Fibroblast of skin of abdomen (primary cell): Measurements from ENCODE around the gene ABL2. TPM values are rescaled to one million over a fixed set of nuclear protein-coding genes. Genes with fewer than 3 reads are reported as not detected.
"Not testable (repeated sequence)": the region's sequence is repeated elsewhere in the genome, so short reads cannot be mapped to it uniquely, and the experiment has no call there.

Experiments used
- DNase-seq: peaks from one replicate; pipeline ENCODE4 v3.0.0-alpha.2; 2013
- polyA plus RNA-seq, 2 experiments: library from polyadenylated mRNA; unstranded; fragments of 120-200 nt; gene quantifications; one replicate each; pipeline ENCODE4 v1.2.1, GENCODE V29; 2013; ENCODE audit not compliant: insufficient read length in 2 of 2

The ABL2 gene
- polyA plus RNA-seq (2013, experiment 1 of 2; ENCODE audit: insufficient read length) = 14.9 TPM
- polyA plus RNA-seq (2013, experiment 2 of 2; ENCODE audit: insufficient read length) = 13.0 TPM

DNA sequence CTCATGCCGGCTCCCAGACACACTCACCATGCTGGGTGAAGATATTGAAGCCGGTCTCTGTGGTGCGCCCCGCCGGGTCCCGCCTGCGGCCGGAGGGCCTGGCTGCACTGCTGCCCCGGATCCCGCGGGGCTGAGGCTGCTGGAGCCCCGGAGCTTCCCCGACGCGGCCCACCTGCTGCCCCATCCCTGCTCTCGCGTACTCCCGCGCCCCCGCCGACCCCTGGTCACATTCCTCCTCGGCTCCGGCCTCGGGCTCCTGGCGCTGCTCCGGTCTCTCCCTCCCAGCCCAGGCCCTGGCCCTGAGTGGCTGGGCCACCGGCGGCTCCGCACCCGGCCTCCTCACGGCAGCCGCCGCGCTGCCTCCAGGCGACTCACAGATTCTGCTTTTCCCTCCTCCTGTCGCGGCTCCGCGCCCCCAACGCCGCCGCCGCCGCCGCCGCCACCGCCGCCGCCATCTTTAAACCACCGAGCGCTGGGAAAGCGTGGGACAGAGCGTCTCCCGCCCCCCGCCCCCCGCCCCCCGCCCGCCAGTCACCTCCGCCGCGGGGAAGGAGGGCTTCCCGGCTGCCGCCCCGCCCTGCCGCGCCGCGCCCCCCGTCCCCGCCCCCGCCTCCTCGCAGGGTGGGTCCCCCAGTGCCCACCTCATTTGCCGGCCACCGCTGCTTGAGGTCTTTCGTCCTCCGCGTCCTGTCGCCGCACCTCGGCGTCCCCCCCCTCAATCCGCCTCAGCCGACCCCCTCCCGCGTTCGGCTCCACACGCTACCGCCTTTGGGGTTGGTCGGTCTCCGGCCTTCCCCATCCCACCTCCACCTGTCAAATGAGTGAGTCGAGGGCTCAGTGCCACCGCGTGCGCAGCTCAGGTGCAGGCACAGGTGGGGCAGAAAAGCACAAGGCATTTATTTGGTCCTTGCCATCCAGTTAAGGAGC is at the start of gene ABL2:
Gene ABL2, minus strand, starts transcription at position 464 of the 927 bp plus-strand sequence. Its CDS starts 280 bp downstream, at position 184.
- peak; percentile 54 for DNase-seq

GRCh38 chr1:179278920-179279319 is 49.4 kb upstream of the ABL2 start:
- DNase-seq = no peak

DNA sequence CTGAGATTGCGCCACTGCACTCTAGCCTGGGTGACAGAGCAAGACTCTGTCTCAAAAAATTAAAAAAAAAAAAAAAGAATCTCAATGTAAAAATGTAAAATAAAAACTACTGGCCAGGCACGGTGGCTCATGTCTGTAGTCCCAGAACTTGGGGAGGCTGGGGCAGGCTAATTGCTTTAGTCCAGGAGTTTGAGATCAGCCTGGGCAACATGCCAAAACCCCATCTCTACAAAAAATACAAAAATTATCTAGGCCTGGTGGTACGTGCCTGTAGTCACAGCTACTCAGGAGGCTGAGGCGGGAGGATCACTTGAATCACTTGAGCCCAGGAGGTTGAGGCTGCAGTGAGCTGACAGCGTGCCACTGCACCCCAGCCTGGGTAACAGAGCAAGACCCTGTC is 44.9 kb upstream of the ABL2 start:
- not testable (repeated sequence) for DNase-seq

GRCh38 chr1:179269071-179269470 is 39.6 kb upstream of the ABL2 start:
- no peak for DNase-seq

DNA sequence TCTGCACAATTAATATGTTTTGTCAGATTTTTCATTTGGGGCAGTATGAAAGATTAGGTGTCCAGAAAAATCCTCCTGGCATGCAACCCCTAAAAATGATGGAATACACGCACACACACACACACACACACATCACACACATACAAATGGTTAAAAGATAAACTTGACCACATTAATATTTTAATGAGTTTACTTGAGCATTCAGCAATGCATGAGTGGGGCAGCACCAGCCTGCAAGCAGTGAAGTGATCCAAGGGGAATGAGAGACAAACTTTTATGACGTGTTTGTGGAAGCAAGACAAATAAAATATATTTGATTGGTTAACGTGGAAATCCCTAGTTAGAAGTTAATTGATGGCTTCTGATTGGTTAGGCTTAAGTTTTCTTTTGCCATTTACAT is 35.0 kb upstream of the ABL2 start:
- DNase-seq = no peak

GRCh38 chr1:179263121-179263520 is 33.6 kb upstream of the ABL2 start:
- no peak for DNase-seq

GRCh38 chr1:179262183-179262582 is 32.7 kb upstream of the ABL2 start:
- DNase-seq = no peak

GRCh38 chr1:179253286-179253972 is 24.0 kb upstream of the ABL2 start:
- DNase-seq = peak; percentile 42

GRCh38 chr1:179252606-179253005 is 23.1 kb upstream of the ABL2 start:
- DNase-seq = no peak

- DNase-seq = peak; percentile 47
Measured at GRCh38 chr1:179251675-179252074, 22.2 kb upstream of the ABL2 start.

- DNase-seq = no peak
Measured at GRCh38 chr1:179247923-179248322, 18.4 kb upstream of the ABL2 start.

- DNase-seq = not testable (repeated sequence)
Measured at GRCh38 chr1:179245426-179245825, 15.9 kb upstream of the ABL2 start.

DNA sequence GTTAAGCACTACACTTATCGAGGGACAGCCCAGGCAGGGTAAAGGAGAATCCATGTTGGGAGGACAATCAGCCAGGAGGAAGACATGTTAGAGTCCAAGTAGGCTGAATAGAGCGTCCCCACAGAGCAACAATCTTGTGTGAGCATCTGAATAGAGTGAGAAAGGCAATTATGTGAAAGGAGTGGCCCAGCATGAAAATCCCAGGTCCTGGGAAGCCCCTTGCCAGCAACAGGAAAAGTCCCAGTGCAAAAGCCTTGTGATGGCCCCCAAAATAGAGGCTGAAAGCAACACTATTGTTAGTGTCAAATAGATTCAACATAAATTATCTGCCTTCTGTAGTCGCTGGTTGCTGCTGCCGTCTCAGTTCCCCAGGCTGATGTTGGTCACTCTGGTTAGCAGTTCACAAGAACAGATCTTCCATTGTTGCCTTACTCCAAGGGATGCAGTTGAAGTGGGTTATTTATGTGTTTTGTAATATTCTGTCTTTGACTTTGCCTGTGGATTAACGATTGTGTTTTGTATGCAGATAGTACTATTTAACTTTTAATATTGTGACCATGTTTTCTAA is 12.1 kb upstream of the ABL2 start:
- DNase-seq = no peak

GRCh38 chr1:179237222-179237621 is 7.7 kb upstream of the ABL2 start:
- DNase-seq = no peak

DNA sequence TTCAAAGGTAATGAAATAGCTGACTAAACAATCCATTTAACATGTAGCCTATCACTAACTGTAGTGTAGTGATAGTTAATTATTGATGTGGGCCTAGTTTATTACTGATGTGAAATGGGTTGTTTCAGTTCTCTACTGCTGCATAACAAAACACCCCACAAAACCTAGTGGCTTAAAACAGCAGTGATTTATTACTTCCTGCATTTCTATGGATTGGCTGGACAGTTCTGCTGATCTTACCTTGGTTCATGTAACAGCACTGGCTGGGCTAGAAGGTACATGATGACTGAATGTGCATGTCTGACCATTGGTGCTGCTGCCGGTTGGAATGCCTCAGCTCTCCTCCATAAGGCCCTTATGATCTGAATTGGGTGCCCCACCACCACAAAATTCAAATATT is 5.4 kb upstream of the ABL2 start:
- no peak for DNase-seq

DNA sequence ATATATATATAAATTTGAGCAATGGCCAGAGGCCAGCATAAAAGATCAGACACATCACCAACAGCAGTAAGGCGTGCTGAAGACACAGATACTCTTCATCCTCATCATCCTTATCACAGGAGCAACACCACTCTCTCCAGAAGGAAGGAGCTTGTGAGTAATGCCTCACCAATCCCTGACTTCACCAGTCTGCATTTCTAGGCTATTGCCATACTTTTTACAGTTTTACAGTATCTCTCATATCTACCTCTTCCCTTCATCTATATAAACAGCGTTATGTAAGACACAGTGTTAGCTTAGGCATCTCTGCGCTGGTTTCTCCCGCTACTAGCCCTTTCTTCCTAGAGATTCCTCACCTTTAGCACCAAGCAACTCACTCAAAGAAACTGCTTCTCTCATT is 2.4 kb upstream of the ABL2 start:
- DNase-seq = peak; percentile 46

DNA sequence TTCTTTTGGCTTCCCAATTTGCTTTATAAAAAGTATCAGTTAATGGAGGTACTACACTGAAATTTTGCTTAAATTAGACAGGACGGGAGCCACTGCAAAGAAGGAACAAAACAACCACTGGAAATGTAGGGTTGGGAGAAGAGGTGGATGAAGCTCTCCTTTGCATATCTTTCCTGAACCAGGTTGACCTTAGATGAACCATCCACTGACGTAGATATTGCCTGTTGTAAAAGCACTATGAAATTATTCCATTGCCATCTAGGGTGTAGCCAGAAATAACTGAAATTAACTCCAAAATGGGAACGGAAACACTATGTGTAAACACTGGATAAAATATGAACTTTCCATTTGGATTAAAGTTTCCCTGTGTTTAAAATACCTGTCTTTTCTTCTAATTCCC is 1.2 kb upstream of the ABL2 start:
- DNase-seq = no peak

DNA sequence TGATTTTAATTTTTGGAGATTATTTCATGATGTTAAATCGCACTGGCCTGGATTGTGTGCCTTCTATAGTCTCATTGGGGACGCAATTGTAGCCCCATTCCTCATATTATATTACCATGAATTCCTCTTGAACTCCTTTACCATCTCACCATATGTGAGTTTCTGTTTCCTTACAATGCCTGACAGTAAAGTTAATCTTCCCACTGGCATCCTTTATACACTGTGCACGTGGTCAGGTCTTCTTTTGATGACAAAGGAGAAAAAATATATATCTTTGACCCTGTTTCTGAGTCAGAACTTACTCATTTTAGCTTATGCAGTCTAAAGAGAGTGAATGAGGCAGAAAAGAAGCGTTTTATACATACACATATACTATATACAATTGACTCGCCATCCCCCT is 774 bp upstream of the ABL2 start:
- DNase-seq = peak; percentile 71

DNA sequence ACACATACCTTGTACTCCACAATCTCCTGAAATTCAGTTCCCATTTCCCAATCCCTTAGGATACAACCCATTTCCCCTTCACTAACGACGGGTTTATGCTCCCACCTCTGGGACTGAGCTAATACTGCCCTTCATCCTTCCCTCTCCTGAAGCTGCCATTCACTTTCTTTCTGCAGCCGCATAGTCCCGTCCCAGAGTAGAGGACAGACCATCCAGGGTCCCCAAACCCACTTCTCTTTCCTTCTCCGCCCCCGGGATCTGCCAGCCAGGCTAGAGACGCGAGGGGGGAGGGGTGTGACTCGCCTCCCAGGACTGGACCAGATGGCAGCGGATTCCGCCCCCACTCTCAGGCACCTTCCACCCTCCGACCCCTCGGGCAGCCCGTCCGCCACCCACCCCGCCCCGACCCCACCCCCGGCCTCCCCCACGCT is 679 bp downstream of the ABL2 start:
- peak; percentile 25 for DNase-seq

- DNase-seq = no peak
Measured at GRCh38 chr1:179226738-179227137, 2.7 kb downstream of the ABL2 start.

- DNase-seq = not testable (repeated sequence)
Measured at GRCh38 chr1:179224466-179224865, 5.0 kb downstream of the ABL2 start.

DNA sequence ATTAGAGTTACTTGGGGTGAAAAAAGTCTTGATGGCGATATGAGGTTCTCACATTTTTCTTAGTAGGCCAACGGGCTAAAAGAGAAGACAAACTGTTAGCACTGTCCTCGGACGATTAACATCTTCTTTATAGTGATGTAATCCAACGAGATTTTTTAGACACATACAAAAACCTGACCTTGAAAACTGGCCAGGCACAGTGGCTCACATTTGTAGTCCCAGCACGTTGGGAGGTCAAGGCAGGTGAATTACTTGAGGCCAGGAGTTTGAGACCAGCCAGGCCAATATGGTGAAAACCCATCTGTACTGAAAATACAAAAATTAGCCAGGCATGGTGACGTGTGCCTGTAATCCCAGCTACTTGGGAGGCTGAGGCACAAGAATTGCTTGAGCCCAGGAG is 8.4 kb downstream of the ABL2 start:
- not testable (repeated sequence) for DNase-seq

- peak; percentile 30 for DNase-seq
Measured at GRCh38 chr1:179217943-179218507, 11.5 kb downstream of the ABL2 start.
